HepG2 (cell line): Measurements from ENCODE around the gene SAMD13.

Source experiments
- CBX1 ChIP-seq: IDR thresholded peaks from one replicate; pipeline ENCODE4 v1.6.1; 2016; ENCODE audit warnings: antibody characterized with exemption, low read depth
- EP300 ChIP-seq, 3 experiments: sonication (generic) in 1 of 3; formaldehyde crosslinking in 1 of 3; IDR thresholded peaks; 2 replicates each; pipeline versions ENCODE4 v1.5.1 to v1.6.1; 2011 to 2020; ENCODE audit warnings: low read depth in 2 of 3, low read length in 2 of 3, borderline replicate concordance in 1 of 3, improper control_type of control experiment in 1 of 3, mild to moderate bottlenecking in 1 of 3, missing genetic modification reagents in 1 of 3, moderate library complexity in 1 of 3
- EZH2 ChIP-seq: conservative IDR thresholded peaks from 2 replicates; pipeline ENCODE4 v1.6.1; 2012; ENCODE audit warnings: mild to moderate bottlenecking, low read depth, low read length, moderate library complexity
- HNF4G ChIP-seq, 2 experiments: sonication (generic) in 1 of 2; formaldehyde crosslinking in 1 of 2; IDR thresholded peaks; 2 replicates each; pipeline versions ENCODE4 v1.4.0 to v1.6.1; 2011 to 2020; ENCODE audit warnings: borderline replicate concordance in 2 of 2, low read depth in 2 of 2, mild to moderate bottlenecking in 2 of 2, low read length in 1 of 2, missing genetic modification reagents in 1 of 2, moderate library complexity in 1 of 2
- MEF2D ChIP-seq: sonication (generic); formaldehyde crosslinking; IDR thresholded peaks from 2 replicates; pipeline ENCODE4 v1.5.1; 2020; ENCODE audit warnings: mild to moderate bottlenecking, missing genetic modification reagents
- MEIS1 ChIP-seq: sonication (generic); formaldehyde crosslinking; IDR thresholded peaks from 2 replicates; pipeline ENCODE4 v1.9.0; 2021; ENCODE audit warnings: mild to moderate bottlenecking, missing genetic modification reagents, moderate library complexity, borderline replicate concordance
- MIER2 ChIP-seq: IDR thresholded peaks from 2 replicates; pipeline ENCODE4 v1.6.1; 2016; ENCODE audit warnings: missing biosample characterization, missing genetic modification reagents
- MYNN ChIP-seq: sonication (generic); formaldehyde crosslinking; IDR thresholded peaks from 2 replicates; pipeline ENCODE4 v1.4.0; 2020; ENCODE audit warnings: mild to moderate bottlenecking, low read depth, missing genetic modification reagents
- PCBP2 ChIP-seq: fragments of 200-400 bp; formaldehyde crosslinking; optimal IDR thresholded peaks from 2 replicates; pipeline ENCODE3; 2018; ENCODE audit warnings: low read length, low read depth; ENCODE audit not compliant: poor library complexity, severe bottlenecking
- PRDM10 ChIP-seq: sonication (generic); formaldehyde crosslinking; IDR thresholded peaks from 2 replicates; pipeline ENCODE4 v1.4.0; 2020; ENCODE audit warnings: low read depth, missing genetic modification reagents
- TBX3 ChIP-seq: fragments of 450-650 bp; IDR thresholded peaks from 2 replicates; pipeline ENCODE4 v1.6.1; 2017; ENCODE audit warnings: antibody characterized with exemption, mild to moderate bottlenecking, inconsistent platforms, borderline replicate concordance
- ZNF362 ChIP-seq: sonication (generic); formaldehyde crosslinking; IDR thresholded peaks from 2 replicates; pipeline ENCODE4 v1.4.0; 2020; ENCODE audit warnings: missing genetic modification reagents, mild to moderate bottlenecking, borderline replicate concordance
- ZNF543 ChIP-seq: sonication (generic); formaldehyde crosslinking; IDR thresholded peaks from 2 replicates; pipeline ENCODE4 v1.4.0; 2020; ENCODE audit warnings: mild to moderate bottlenecking, missing genetic modification reagents
- TF ChIP-seq, protein P1 (sequence below): sonication (generic); formaldehyde crosslinking; IDR thresholded peaks from 2 replicates; pipeline ENCODE4 v1.5.0; 2020; ENCODE audit warnings: mild to moderate bottlenecking, missing genetic modification reagents, moderate library complexity

DNA sequence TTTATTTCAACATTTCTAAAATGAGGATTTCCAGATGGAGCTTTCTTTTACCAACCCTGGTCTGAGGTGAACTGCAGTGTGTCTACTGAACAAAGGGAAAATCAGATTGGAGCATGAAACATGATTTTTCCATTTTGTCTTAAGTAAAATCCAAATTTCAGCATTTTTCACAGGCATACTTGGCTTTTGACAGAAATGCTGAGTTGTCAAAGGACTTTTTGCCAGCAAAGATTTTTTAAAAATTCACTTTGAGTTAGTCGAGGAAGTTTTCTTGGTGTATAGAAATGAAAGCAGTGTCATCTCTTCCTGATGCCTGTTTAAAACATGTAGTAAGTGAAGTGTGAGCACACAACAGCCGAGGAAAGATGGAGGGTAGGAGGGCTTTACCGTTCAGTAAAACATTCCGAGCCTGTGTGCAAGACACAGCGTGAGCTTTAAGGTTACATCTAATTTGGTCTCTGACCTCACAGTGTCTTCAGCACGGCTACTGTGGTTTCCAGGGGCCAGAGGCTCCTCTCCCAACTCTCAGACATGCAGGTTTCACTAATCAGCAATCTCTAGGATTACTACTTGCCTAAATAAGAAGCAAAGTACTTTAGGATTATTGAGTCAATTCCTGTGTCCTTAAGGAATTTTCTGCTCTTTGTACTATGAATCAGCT is 45.9 kb downstream of the SAMD13 start:
- no peak for TF ChIP-seq HNF4G (IDR thresholded peaks at IDR 0.05; ENCODE audit: borderline replicate concordance, low read depth, low read length)
- TF ChIP-seq HNF4G (CRISPR knock-in tag; IDR thresholded peaks at IDR 0.05; ENCODE audit: borderline replicate concordance, low read depth), result no peak
- no peak for TF ChIP-seq EZH2
- TF ChIP-seq ZNF543 (CRISPR knock-in tag), result no peak
- no peak for TF ChIP-seq PCBP2
- no peak for TF ChIP-seq MYNN (CRISPR knock-in tag)
- no peak for TF ChIP-seq MEF2D (CRISPR knock-in tag)
- TF ChIP-seq PRDM10 (CRISPR knock-in tag), result no peak
- TF ChIP-seq, protein P1, sequence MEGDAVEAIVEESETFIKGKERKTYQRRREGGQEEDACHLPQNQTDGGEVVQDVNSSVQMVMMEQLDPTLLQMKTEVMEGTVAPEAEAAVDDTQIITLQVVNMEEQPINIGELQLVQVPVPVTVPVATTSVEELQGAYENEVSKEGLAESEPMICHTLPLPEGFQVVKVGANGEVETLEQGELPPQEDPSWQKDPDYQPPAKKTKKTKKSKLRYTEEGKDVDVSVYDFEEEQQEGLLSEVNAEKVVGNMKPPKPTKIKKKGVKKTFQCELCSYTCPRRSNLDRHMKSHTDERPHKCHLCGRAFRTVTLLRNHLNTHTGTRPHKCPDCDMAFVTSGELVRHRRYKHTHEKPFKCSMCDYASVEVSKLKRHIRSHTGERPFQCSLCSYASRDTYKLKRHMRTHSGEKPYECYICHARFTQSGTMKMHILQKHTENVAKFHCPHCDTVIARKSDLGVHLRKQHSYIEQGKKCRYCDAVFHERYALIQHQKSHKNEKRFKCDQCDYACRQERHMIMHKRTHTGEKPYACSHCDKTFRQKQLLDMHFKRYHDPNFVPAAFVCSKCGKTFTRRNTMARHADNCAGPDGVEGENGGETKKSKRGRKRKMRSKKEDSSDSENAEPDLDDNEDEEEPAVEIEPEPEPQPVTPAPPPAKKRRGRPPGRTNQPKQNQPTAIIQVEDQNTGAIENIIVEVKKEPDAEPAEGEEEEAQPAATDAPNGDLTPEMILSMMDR (CRISPR knock-in tag), result no peak
- no peak for TF ChIP-seq EP300 (IDR thresholded peaks at IDR 0.05; ENCODE audit: low read depth in 2 of 2, low read length in 2 of 2)
- TF ChIP-seq EP300 (CRISPR knock-in tag; IDR thresholded peaks at IDR 0.05; ENCODE audit: borderline replicate concordance), result no peak
- no peak for TF ChIP-seq CBX1
- no peak for TF ChIP-seq TBX3
- TF ChIP-seq MIER2 (CRISPR knock-in tag), result no peak
- TF ChIP-seq MEIS1 (CRISPR knock-in tag), result no peak
- TF ChIP-seq ZNF362 (CRISPR knock-in tag), result no peak
